ENCODE measurements around the gene PAPPA2.

Gene PAPPA2

GRCh38 chr1:176517484-176517883, 54.5 kb downstream of the PAPPA2 start:
- DNase-seq (ENCODE audit: low spot score), result no peak
- TF ChIP-seq, protein P1, sequence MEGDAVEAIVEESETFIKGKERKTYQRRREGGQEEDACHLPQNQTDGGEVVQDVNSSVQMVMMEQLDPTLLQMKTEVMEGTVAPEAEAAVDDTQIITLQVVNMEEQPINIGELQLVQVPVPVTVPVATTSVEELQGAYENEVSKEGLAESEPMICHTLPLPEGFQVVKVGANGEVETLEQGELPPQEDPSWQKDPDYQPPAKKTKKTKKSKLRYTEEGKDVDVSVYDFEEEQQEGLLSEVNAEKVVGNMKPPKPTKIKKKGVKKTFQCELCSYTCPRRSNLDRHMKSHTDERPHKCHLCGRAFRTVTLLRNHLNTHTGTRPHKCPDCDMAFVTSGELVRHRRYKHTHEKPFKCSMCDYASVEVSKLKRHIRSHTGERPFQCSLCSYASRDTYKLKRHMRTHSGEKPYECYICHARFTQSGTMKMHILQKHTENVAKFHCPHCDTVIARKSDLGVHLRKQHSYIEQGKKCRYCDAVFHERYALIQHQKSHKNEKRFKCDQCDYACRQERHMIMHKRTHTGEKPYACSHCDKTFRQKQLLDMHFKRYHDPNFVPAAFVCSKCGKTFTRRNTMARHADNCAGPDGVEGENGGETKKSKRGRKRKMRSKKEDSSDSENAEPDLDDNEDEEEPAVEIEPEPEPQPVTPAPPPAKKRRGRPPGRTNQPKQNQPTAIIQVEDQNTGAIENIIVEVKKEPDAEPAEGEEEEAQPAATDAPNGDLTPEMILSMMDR (IDR thresholded peaks at IDR 0.05; ENCODE audit: borderline replicate concordance, control extremely low read depth, extremely low read depth, insufficient read depth, missing control alignments), result no peak
- in situ Hi-C loops (cut with MboI; ENCODE audit: low sequenced_read_pairs, unreplicated experiment), result no loop called here

GRCh38 chr1:176521211-176521610, 58.2 kb downstream of the PAPPA2 start:
- no peak for DNase-seq (ENCODE audit: low spot score)
- in situ Hi-C loops (cut with MboI; ENCODE audit: low sequenced_read_pairs, unreplicated experiment), result no loop called here
- TF ChIP-seq, protein P1 (IDR thresholded peaks at IDR 0.05; ENCODE audit: borderline replicate concordance, control extremely low read depth, extremely low read depth, insufficient read depth, missing control alignments), result no peak

GRCh38 chr1:176522310-176522845, 59.4 kb downstream of the PAPPA2 start:
- no peak for DNase-seq (ENCODE audit: low spot score)
- in situ Hi-C loops (cut with MboI; ENCODE audit: low sequenced_read_pairs, unreplicated experiment), result no loop called here
- TF ChIP-seq, protein P1 (IDR thresholded peaks at IDR 0.05; ENCODE audit: borderline replicate concordance, control extremely low read depth, extremely low read depth, insufficient read depth, missing control alignments), result no peak

DNA sequence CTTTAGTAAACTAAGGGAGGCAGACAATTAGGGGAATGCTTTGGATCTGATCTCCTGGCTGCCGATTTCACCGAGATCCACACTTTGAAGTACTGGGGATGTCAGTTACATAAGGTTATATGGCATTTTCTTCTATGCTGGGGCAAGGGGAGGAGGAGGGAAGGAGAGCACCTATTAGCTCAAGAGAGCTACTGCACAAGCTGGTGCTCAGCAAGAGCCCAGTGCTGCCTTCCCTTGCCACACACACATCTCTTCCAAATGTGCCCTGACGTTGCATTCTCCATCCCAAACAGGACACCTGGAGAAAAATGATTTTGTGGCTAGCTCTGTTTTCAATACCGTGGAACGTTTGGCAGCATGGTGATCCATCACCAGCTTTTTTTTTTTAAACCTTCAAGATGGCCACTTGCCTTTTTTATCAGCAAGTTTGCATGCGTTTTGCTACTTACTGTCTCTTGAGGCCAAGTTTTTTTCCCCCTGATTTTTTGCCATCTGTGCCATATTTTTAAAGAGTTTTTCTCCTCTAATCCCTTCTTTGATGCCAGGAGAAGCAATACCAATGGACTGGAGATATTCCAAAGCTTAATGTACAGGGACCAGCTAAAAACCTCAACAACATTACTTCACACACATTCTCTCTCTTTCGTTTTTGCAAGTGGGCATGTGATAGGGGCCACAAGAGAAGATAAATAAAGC, 66.6 kb downstream of the PAPPA2 start:
- TF ChIP-seq, protein P1 (IDR thresholded peaks at IDR 0.05; ENCODE audit: borderline replicate concordance, control extremely low read depth, extremely low read depth, insufficient read depth, missing control alignments), result no peak
- in situ Hi-C loops (cut with MboI; ENCODE audit: low sequenced_read_pairs, unreplicated experiment), result no loop called here
- DNase-seq (ENCODE audit: low spot score), result no peak

DNA sequence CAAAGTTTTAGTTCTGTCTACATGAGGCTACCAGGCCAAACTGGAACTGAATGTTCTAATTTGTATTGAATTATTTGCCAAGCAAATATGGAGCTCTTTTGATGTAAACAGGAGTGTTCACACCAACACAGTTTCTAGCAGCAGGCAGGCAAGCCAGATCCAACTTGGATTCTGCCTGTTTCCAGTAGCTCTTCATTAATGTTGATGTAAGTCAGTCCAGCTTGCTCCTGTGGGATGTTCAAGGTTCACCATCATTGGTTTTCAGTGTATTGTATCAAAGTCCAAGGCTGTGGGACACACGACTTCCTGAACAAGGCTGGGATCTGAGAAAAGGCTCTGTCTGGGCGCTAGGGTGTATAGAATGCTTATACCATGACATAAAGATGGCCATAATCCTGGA, 68.1 kb downstream of the PAPPA2 start:
- in situ Hi-C loops (cut with MboI; ENCODE audit: low sequenced_read_pairs, unreplicated experiment), result no loop called here

GRCh38 chr1:176531921-176532897, 69.2 kb downstream of the PAPPA2 start:
- in situ Hi-C loops (cut with MboI; ENCODE audit: low sequenced_read_pairs, unreplicated experiment), result no loop called here
- DNase-seq (ENCODE audit: low spot score), result no peak

More for the DNA sequence above, 68.1 kb downstream of the PAPPA2 start:
- TF ChIP-seq, protein P1 (IDR thresholded peaks at IDR 0.05; ENCODE audit: borderline replicate concordance, control extremely low read depth, extremely low read depth, insufficient read depth, missing control alignments), result no peak
- no peak for DNase-seq (ENCODE audit: low spot score)

More at GRCh38 chr1:176531921-176532897, 69.2 kb downstream of the PAPPA2 start:
- TF ChIP-seq, protein P1 (IDR thresholded peaks at IDR 0.05; ENCODE audit: borderline replicate concordance, control extremely low read depth, extremely low read depth, insufficient read depth, missing control alignments), result no peak
